SK-N-SH (cell line): ENCODE results near the gene ECPAS. TPM values are rescaled to one million over a fixed set of nuclear protein-coding genes. Genes with fewer than 3 reads are reported as not detected.

ENCODE experiments used
- CTCF ChIA-PET: fragments of 300-600, 350-600 bp; formaldehyde crosslinking; extraction: SDS; loops from one replicate; lab custom pipeline; 2021; lab: Yijun Ruan, JAX
- POLR2A ChIA-PET: fragments of 350-600 bp; sonication (Branson Sonifier 250); formaldehyde crosslinking; extraction: SDS; loops from one replicate; lab custom pipeline; 2020; ENCODE audit warnings: antibody characterized with exemption, inconsistent platforms; lab: Yijun Ruan, JAX
- DNase-seq: peaks from one replicate; pipeline ENCODE4 v3.0.0; 2012
- H2AFZ ChIP-seq: fragments of 200-600 bp; sonication (generic); 2 replicates; pipeline ENCODE4 v1.8.1; 2016; ENCODE audit warnings: antibody characterized with exemption, mild to moderate bottlenecking, low read depth
- H3F3A ChIP-seq: fragments of 200-600 bp; sonication (generic); replicated peaks from 2 replicates; pipeline ENCODE3; 2016; ENCODE audit warnings: antibody characterized with exemption, mild to moderate bottlenecking; ENCODE audit not compliant: insufficient read depth
- H3K27ac ChIP-seq, 2 experiments: fragments of 200-500 bp in 1 of 2; fragments of 200-600 bp in 1 of 2; sonication (Bioruptor generic) in 1 of 2; sonication (generic), shearing (Covaris generic) in 1 of 2; 2 replicates each; pipeline versions ENCODE4 v1.5.1 to v1.6.1; 2014 to 2016; ENCODE audit warnings: low read depth in 2 of 2, inconsistent platforms in 1 of 2, low read length in 1 of 2, mild to moderate bottlenecking in 1 of 2, mixed read lengths in 1 of 2
- H3K27me3 ChIP-seq: fragments of 200-600 bp; sonication (generic), shearing (Covaris generic); 2 replicates; pipeline ENCODE4 v1.6.1; 2016; ENCODE audit warnings: mixed run types; ENCODE audit not compliant: insufficient read depth
- H3K36me3 ChIP-seq, 2 experiments: fragments of 200-500 bp in 1 of 2; fragments of 200-600 bp in 1 of 2; sonication (Bioruptor generic) in 1 of 2; sonication (generic) in 1 of 2; replicated peaks in 1 of 2; 2 replicates each; pipeline versions ENCODE3 to v1.5.1; 2014 to 2016; ENCODE audit warnings: low read length in 1 of 2, mild to moderate bottlenecking in 1 of 2; ENCODE audit not compliant: insufficient read depth in 2 of 2, control insufficient read depth in 1 of 2
- H3K4me1 ChIP-seq, 2 experiments: fragments of 200-500 bp in 1 of 2; fragments of 200-600 bp in 1 of 2; sonication (Bioruptor generic) in 1 of 2; sonication (generic), shearing (Covaris generic) in 1 of 2; 2 replicates each; pipeline versions ENCODE4 v1.5.1 to v1.6.1; 2014 to 2016; ENCODE audit warnings: low read depth in 1 of 2, low read length in 1 of 2, mixed run types in 1 of 2; ENCODE audit not compliant: insufficient read depth in 2 of 2, control insufficient read depth in 1 of 2
- H3K4me2 ChIP-seq: fragments of 200-600 bp; sonication (generic), shearing (Covaris generic); 2 replicates; pipeline ENCODE4 v1.6.1; 2017; ENCODE audit warnings: mixed run types
- H3K4me3 ChIP-seq, 2 experiments: fragments of 200-500 bp in 1 of 2; fragments of 200-600 bp in 1 of 2; sonication (Bioruptor generic) in 1 of 2; sonication (generic), shearing (Covaris generic) in 1 of 2; 2 replicates each; pipeline versions ENCODE4 v1.5.1 to v1.8.1; 2014 to 2016; ENCODE audit warnings: low read depth in 2 of 2, inconsistent platforms in 1 of 2, low read length in 1 of 2, mild to moderate bottlenecking in 1 of 2, mixed read lengths in 1 of 2, moderate library complexity in 1 of 2
- H3K79me2 ChIP-seq: fragments of 200-600 bp; sonication (generic); 2 replicates; pipeline ENCODE4 v1.8.1; 2017; ENCODE audit warnings: mild to moderate bottlenecking; ENCODE audit not compliant: insufficient read depth
- H3K9ac ChIP-seq: fragments of 200-600 bp; sonication (generic); 2 replicates; pipeline ENCODE4 v1.6.1; 2017; ENCODE audit warnings: mixed run types
- H3K9me2 ChIP-seq: fragments of 200-600 bp; sonication (generic); 2 replicates; pipeline ENCODE4 v1.6.1; 2017; ENCODE audit warnings: mixed run types
- H3K9me3 ChIP-seq: fragments of 200-600 bp; sonication (generic); 2 replicates; pipeline ENCODE4 v1.6.1; 2017; ENCODE audit warnings: mixed run types, mild to moderate bottlenecking, moderate library complexity
- H4K20me1 ChIP-seq: fragments of 200-600 bp; sonication (generic); 2 replicates; pipeline ENCODE4 v1.6.1; 2017; ENCODE audit warnings: mild to moderate bottlenecking, mixed run types; ENCODE audit not compliant: insufficient read depth
- CHD2 ChIP-seq: fragments of 150-350 bp; IDR thresholded peaks from 2 replicates; pipeline ENCODE4 v1.6.1; 2018; ENCODE audit warnings: low read length; ENCODE audit not compliant: partially characterized antibody
- ELF1 ChIP-seq: IDR thresholded peaks from 2 replicates; pipeline ENCODE4 v1.4.0; 2012
- EZH2phosphoT487 ChIP-seq: fragments of 200-600 bp; sonication (generic); IDR thresholded peaks from 2 replicates; pipeline ENCODE4 v1.6.1; 2017; ENCODE audit warnings: low read depth, mixed run types, mild to moderate bottlenecking, antibody characterized with exemption, moderate library complexity, borderline replicate concordance
- FOSL2 ChIP-seq: IDR thresholded peaks from 2 replicates; pipeline ENCODE4 v1.4.0; 2012; ENCODE audit warnings: low read depth, mild to moderate bottlenecking, moderate library complexity, borderline replicate concordance
- FOXM1 ChIP-seq: IDR thresholded peaks from 2 replicates; pipeline ENCODE4 v1.4.0; 2012; ENCODE audit warnings: low read depth, mild to moderate bottlenecking
- JUND ChIP-seq: IDR thresholded peaks from 2 replicates; pipeline ENCODE4 v1.4.0; 2012
- NFIC ChIP-seq: IDR thresholded peaks from 2 replicates; pipeline ENCODE4 v1.4.0; 2012; ENCODE audit warnings: borderline replicate concordance
- REST ChIP-seq: IDR thresholded peaks from 2 replicates; pipeline ENCODE4 v1.6.1; 2012; ENCODE audit warnings: mild to moderate bottlenecking, low read depth, low read length, moderate library complexity
- RXRA ChIP-seq: IDR thresholded peaks from 2 replicates; pipeline ENCODE4 v1.4.0; 2012; ENCODE audit warnings: low read depth, mild to moderate bottlenecking, borderline replicate concordance
- SIN3A ChIP-seq: IDR thresholded peaks from 2 replicates; pipeline ENCODE4 v1.6.1; 2012; ENCODE audit warnings: low read depth, mild to moderate bottlenecking, low read length, moderate library complexity, borderline replicate concordance
- TAF1 ChIP-seq: IDR thresholded peaks from 2 replicates; pipeline ENCODE4 v1.6.1; 2012; ENCODE audit warnings: low read depth, mild to moderate bottlenecking, low read length, moderate library complexity, borderline replicate concordance
- USF1 ChIP-seq: IDR thresholded peaks from 2 replicates; pipeline ENCODE4 v1.4.0; 2012; ENCODE audit warnings: low read depth, borderline replicate concordance
- WGBS: methylation state at CpG from one replicate; pipeline ENCODE4 v1.1.6; 2017; ENCODE audit warnings: low lambda C conversion rate; 5-methylcytosine and 5-hydroxymethylcytosine counted together
- polyA plus RNA-seq, 3 experiments: library from polyadenylated mRNA; depleted of rRNA; stranded (reverse); fragments of >200 nt; gene quantifications; 2 replicates each; pipeline ENCODE4 v1.2.3, GENCODE V29; 2012
- TF ChIP-seq, protein P1 (sequence below): fragments of 150-350 bp; IDR thresholded peaks from 2 replicates; pipeline ENCODE4 v1.6.1; 2017; ENCODE audit warnings: antibody characterized with exemption, low read length, low read depth, borderline replicate concordance

Gene ECPAS
- polyA plus RNA-seq, 1 of the 3 experiments (the other 2 are of a cell fraction): 17.9 TPM

- TF ChIP-seq USF1 (no peak), FOSL2 (no peak), ELF1 (no peak), EZH2phosphoT487 (no peak)
- TF ChIP-seq, all 33 proteins: peak for 0
These were observed 27.7 kb downstream of the ECPAS start (continued) for GRCh38 chr9:111456529-111456928.

DNA sequence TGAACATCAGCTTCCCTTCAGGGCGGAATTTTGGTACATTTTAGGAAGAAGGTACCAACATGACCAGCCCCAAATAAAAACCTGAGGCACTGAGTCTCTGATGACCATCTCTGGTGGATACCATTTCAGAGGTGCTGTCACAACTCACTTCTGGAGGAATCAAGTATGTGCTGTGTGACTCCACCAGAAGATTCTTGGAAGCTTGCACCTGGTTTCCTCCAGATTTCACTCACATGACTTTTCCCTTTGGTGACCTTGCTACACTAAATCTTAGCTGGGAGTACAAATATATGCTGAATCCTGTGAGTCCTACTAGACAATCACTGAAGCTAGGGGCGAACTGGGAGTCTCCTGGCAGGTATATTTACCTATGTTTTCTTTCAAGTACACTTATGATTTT lies 28.5 kb downstream of the ECPAS start:
- POLR2A ChIA-PET: no interaction called here

GRCh38 chr9:111454751-111455150 lies 29.4 kb downstream of the ECPAS start:
- H3K27ac ChIP-seq: no peak overlapping the region
- H3K9me2 ChIP-seq: no peaks in the 10 kb centered on the region
- 94% methylated on average over 5 of the region's 5 CpGs for WGBS
- peaks cover 0 to 17% of the 10 kb centered on the region in 2 experiments for H3K36me3 ChIP-seq
- H3K4me2 ChIP-seq: no peak overlapping the region
- ChIA-PET POLR2A (no interaction called here), CTCF (no interaction called here)
- H3K9me3 ChIP-seq: no peaks in the 10 kb centered on the region
- H3K79me2 ChIP-seq: peaks cover 95% of the 10 kb centered on the region
- no peak overlapping the region for H3K9ac ChIP-seq
- no peak overlapping the region for H2AFZ ChIP-seq
- H4K20me1 ChIP-seq: peaks cover 69% of the 10 kb centered on the region
- DNase-seq: no peak
- H3F3A ChIP-seq: peaks cover 12% of the 10 kb centered on the region
- no peak overlapping the region for H3K4me3 ChIP-seq
- H3K4me1 ChIP-seq: peaks cover 0 to 17% of the 10 kb centered on the region in 2 experiments; a peak in 1 of 4 replicates
- H3K27me3 ChIP-seq: no peaks in the 10 kb centered on the region
- TF ChIP-seq EZH2phosphoT487: no peak
- TF ChIP-seq FOXM1: no peak
- TF ChIP-seq, protein P1, sequence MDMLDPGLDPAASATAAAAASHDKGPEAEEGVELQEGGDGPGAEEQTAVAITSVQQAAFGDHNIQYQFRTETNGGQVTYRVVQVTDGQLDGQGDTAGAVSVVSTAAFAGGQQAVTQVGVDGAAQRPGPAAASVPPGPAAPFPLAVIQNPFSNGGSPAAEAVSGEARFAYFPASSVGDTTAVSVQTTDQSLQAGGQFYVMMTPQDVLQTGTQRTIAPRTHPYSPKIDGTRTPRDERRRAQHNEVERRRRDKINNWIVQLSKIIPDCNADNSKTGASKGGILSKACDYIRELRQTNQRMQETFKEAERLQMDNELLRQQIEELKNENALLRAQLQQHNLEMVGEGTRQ: no peak
- no peak for TF ChIP-seq REST

More for the DNA sequence above, 28.5 kb downstream of the ECPAS start:
- 88% methylated on average over 2 of the region's 2 CpGs for WGBS
- TF ChIP-seq TAF1 (no peak), RXRA (no peak), JUND (no peak), CHD2 (no peak), SIN3A (no peak), NFIC (no peak)
- Histone ChIP-seq H3K27me3 (no peaks in the 10 kb centered on the region), H3K4me3 (no peak overlapping the region), H3K79me2 (peaks cover 99% of the 10 kb centered on the region), H3F3A (peaks cover 16% of the 10 kb centered on the region), H3K9me3 (no peaks in the 10 kb centered on the region), H3K4me2 (no peak overlapping the region), H3K9ac (no peak overlapping the region), H3K9me2 (no peaks in the 10 kb centered on the region), H3K4me1 (peaks cover 0 to 17% of the 10 kb centered on the region in 2 experiments; a peak in 1 of 4 replicates), H3K27ac (no peak overlapping the region), H4K20me1 (peaks cover 68% of the 10 kb centered on the region), H2AFZ (no peak overlapping the region), H3K36me3 (peaks cover 0 to 9% of the 10 kb centered on the region in 2 experiments)
- CTCF ChIA-PET: no interaction called here
- no peak for DNase-seq
